Mesothelial cell of epicardium (in vitro differentiated cells): ENCODE results near the gene IFIT1. TPM values are rescaled to one million over a fixed set of nuclear protein-coding genes. Genes with fewer than 3 reads are reported as not detected.
"Not testable (repeated sequence)": the region's sequence is repeated elsewhere in the genome, so short reads cannot be mapped to it uniquely, and the experiment has no call there.

ENCODE experiments used
- DNase-seq, 2 experiments: peaks; one replicate each; pipeline ENCODE4 v3.0.0; 2021; ENCODE audit warnings: low spot score in 2 of 2; ENCODE audit not compliant: unreplicated experiment in 2 of 2
- H3K27ac Mint-ChIP-seq: 2 replicates; pipeline ENCODE4 v1.8.0; 2021; ENCODE audit warnings: mixed read lengths
- H3K27me3 Mint-ChIP-seq: 2 replicates; pipeline ENCODE4 v1.8.0; 2021; ENCODE audit warnings: low read depth, mixed read lengths
- H3K36me3 Mint-ChIP-seq: 2 replicates; pipeline ENCODE4 v1.8.0; 2021; ENCODE audit warnings: mixed read lengths
- H3K4me1 Mint-ChIP-seq: 2 replicates; pipeline ENCODE4 v1.8.0; 2021; ENCODE audit warnings: mixed read lengths
- H3K4me3 Mint-ChIP-seq: 2 replicates; pipeline ENCODE4 v1.8.0; 2021; ENCODE audit warnings: mild to moderate bottlenecking, moderate library complexity, mixed read lengths
- H3K9me3 Mint-ChIP-seq: 2 replicates; pipeline ENCODE4 v1.8.0; 2021; ENCODE audit warnings: mixed read lengths
- CTCF ChIP-seq: fragments of 200-600 bp; sonication (generic); IDR thresholded peaks from one replicate; pipeline ENCODE4 v1.5.0; 2021; ENCODE audit warnings: antibody characterized with exemption; ENCODE audit not compliant: unreplicated experiment
- total RNA-seq: library from RNA; stranded (reverse); gene quantifications from 3 replicates; pipeline ENCODE4 v1.2.1, GENCODE V29; 2021

IFIT1 gene
- total RNA-seq, 1 donor from 2014 or later = 44.1 TPM

GRCh38 chr10:89384474-89385340 lies 7.7 kb upstream of the IFIT1 start:
- Mint-ChIP-seq H3K9me3 (no peaks in the 10 kb centered on the region), H3K4me1 (no peaks in the 10 kb centered on the region), H3K27ac (no peak overlapping the region), H3K36me3 (no peaks in the 10 kb centered on the region), H3K27me3 (no peaks in the 10 kb centered on the region), H3K4me3 (no peak overlapping the region)
- no peak for DNase-seq
- no peak for TF ChIP-seq CTCF

- Mint-ChIP-seq H3K36me3 (no peaks in the 10 kb centered on the region), H3K27ac (no peak overlapping the region), H3K27me3 (no peaks in the 10 kb centered on the region), H3K9me3 (no peaks in the 10 kb centered on the region), H3K4me3 (no peak overlapping the region), H3K4me1 (peaks cover 18% of the 10 kb centered on the region)
- no peak for TF ChIP-seq CTCF
- no peak for DNase-seq
Observed at GRCh38 chr10:89388806-89389205, 3.6 kb upstream of the IFIT1 start.

GRCh38 chr10:89389254-89389653 lies 3.2 kb upstream of the IFIT1 start:
- Mint-ChIP-seq H3K27ac (no peak overlapping the region), H3K4me1 (peaks cover 23% of the 10 kb centered on the region), H3K4me3 (no peak overlapping the region), H3K9me3 (no peaks in the 10 kb centered on the region), H3K27me3 (no peaks in the 10 kb centered on the region), H3K36me3 (no peaks in the 10 kb centered on the region)
- no peak for DNase-seq
- no peak for TF ChIP-seq CTCF

GRCh38 chr10:89390476-89391225 lies 1.8 kb upstream of the IFIT1 start:
- peaks cover 3% of the 10 kb centered on the region for H3K36me3 Mint-ChIP-seq

GRCh38 chr10:89391226-89391576 lies 1.2 kb upstream of the IFIT1 start:
- DNase-seq, H3K27me3 Mint-ChIP-seq, H3K9me3 Mint-ChIP-seq, H3K36me3 Mint-ChIP-seq, H3K4me3 Mint-ChIP-seq: not testable (repeated sequence)
- Mint-ChIP-seq H3K4me1 (peaks cover 31% of the 10 kb centered on the region), H3K27ac (peak overlapping the region; percentile 60)

More at GRCh38 chr10:89390476-89391225, 1.8 kb upstream of the IFIT1 start:
- no peaks in the 10 kb centered on the region for H3K9me3 Mint-ChIP-seq
- H3K4me3 Mint-ChIP-seq = no peak overlapping the region
- no peak for DNase-seq
- H3K27ac Mint-ChIP-seq = peak overlapping the region; percentile 60
- H3K4me1 Mint-ChIP-seq = peaks cover 31% of the 10 kb centered on the region
- TF ChIP-seq CTCF = no peak
- no peaks in the 10 kb centered on the region for H3K27me3 Mint-ChIP-seq

GRCh38 chr10:89392974-89393373 lies 551 bp downstream of the IFIT1 start:
- no peak for DNase-seq
- peak overlapping the region; percentile 74 for H3K4me3 Mint-ChIP-seq
- H3K27ac Mint-ChIP-seq = peak overlapping the region; percentile 98
- no peaks in the 10 kb centered on the region for H3K27me3 Mint-ChIP-seq
- H3K36me3 Mint-ChIP-seq = peaks cover 18% of the 10 kb centered on the region
- TF ChIP-seq CTCF = no peak
- peaks cover 11% of the 10 kb centered on the region for H3K9me3 Mint-ChIP-seq
- peaks cover 31% of the 10 kb centered on the region for H3K4me1 Mint-ChIP-seq
